ENCODE data around the gene OPN1LW.
A peak's percentile ranks its signal among the peaks of the same experiment; 100 is the strongest.
"Not testable (repeated sequence)": the region's sequence is repeated elsewhere in the genome, so short reads cannot be mapped to it uniquely, and the experiment has no call there.

Gene OPN1LW

GRCh38 chrX:154135458-154136229, 8.4 kb upstream of the OPN1LW start:
- DNase-seq = peak; percentile 4

- DNase-seq = peak; percentile 48
Observed at GRCh38 chrX:154136627-154137161, 7.3 kb upstream of the OPN1LW start.

GRCh38 chrX:154138857-154139256, 5.2 kb upstream of the OPN1LW start:
- no peak for DNase-seq

- DNase-seq = no peak
Observed at GRCh38 chrX:154140206-154140605, 3.8 kb upstream of the OPN1LW start.

- no peak for DNase-seq
Observed at GRCh38 chrX:154140742-154141141, 3.3 kb upstream of the OPN1LW start.

- DNase-seq = no peak
Observed at GRCh38 chrX:154142386-154142785, 1.7 kb upstream of the OPN1LW start.

GRCh38 chrX:154142950-154143745, 895 bp upstream of the OPN1LW start:
- no peak for DNase-seq

GRCh38 chrX:154151030-154151429, 7.0 kb downstream of the OPN1LW start:
- DNase-seq = not testable (repeated sequence)

GRCh38 chrX:154156221-154156620, 12.2 kb downstream of the OPN1LW start:
- DNase-seq = not testable (repeated sequence)

GRCh38 chrX:154157207-154157606, 13.2 kb downstream of the OPN1LW start:
- not testable (repeated sequence) for DNase-seq

- not testable (repeated sequence) for DNase-seq
Observed at GRCh38 chrX:154159345-154159744, 15.3 kb downstream of the OPN1LW start.

- not testable (repeated sequence) for DNase-seq
Observed at GRCh38 chrX:154164902-154165301, 20.9 kb downstream of the OPN1LW start.

- not testable (repeated sequence) for DNase-seq
Observed at GRCh38 chrX:154168384-154168783, 24.3 kb downstream of the OPN1LW start.

GRCh38 chrX:154172535-154172943, 28.5 kb downstream of the OPN1LW start:
- not testable (repeated sequence) for DNase-seq

GRCh38 chrX:154174356-154174755, 30.3 kb downstream of the OPN1LW start:
- not testable (repeated sequence) for DNase-seq

- not testable (repeated sequence) for DNase-seq
Observed at GRCh38 chrX:154182296-154182695, 38.3 kb downstream of the OPN1LW start, which contains the start of gene OPN1MW. Gene OPN1MW, plus strand, starts transcription at chrX:154182596. Its CDS starts 82 bp downstream, at chrX:154182678.

GRCh38 chrX:154183794-154184193, 39.8 kb downstream of the OPN1LW start:
- DNase-seq = not testable (repeated sequence)

GRCh38 chrX:154192846-154193245, 48.8 kb downstream of the OPN1LW start:
- not testable (repeated sequence) for DNase-seq

GRCh38 chrX:154194316-154194715, 50.3 kb downstream of the OPN1LW start:
- not testable (repeated sequence) for DNase-seq

GRCh38 chrX:154196466-154196865, 52.4 kb downstream of the OPN1LW start:
- DNase-seq = not testable (repeated sequence)

All from stimulated activated naive CD4-positive, alpha-beta T cell treated with Interleukin-2 at 50 U/mL for 16 hours (primary cell).